ENCODE data around the gene SYVN1. TPM values are rescaled to one million over a fixed set of nuclear protein-coding genes. Genes with fewer than 3 reads are reported as not detected.

Gene SYVN1
- total and polyA plus RNA-seq, 11 donors, result 13.9 to 65.8 (median 28.2) TPM

GRCh38 chr11:65126624-65127274, 7.6 kb downstream of the SYVN1 start:
- no peak overlapping the region for H3K4me3 ChIP-seq
- ATAC-seq (no peak), DNase-seq (peak in 1 of 5 donors; percentile 14)
- intact Hi-C loops (cut with DNase I), result loop anchor here in 1 of 10 donors (10.0 kb wide), 1 partner anchor 202 kb away; the partner anchor contains the start of gene PPP2R5B
- H3K27me3 ChIP-seq, result no peaks in the 10 kb centered on the region
- 79 to 87% (median 81%) methylated on average over 6 of the region's 6 CpGs for WGBS, 4 donors
- TF ChIP-seq POLR2A (IDR thresholded peaks at IDR 0.05) (no peak), CTCF (IDR thresholded peaks at IDR 0.05) (no peak)
- H3K9me3 ChIP-seq, result no peaks in the 10 kb centered on the region
- H3K27ac ChIP-seq, result no peak overlapping the region
- peaks cover 0 to 78% (median 74%) of the 10 kb centered on the region in 9 donors for H3K36me3 ChIP-seq
- peaks cover 0 to 12% (median 9%) of the 10 kb centered on the region in 12 donors for H3K4me1 ChIP-seq

GRCh38 chr11:65125197-65126056, 8.9 kb downstream of the SYVN1 start:
- TF ChIP-seq POLR2A (IDR thresholded peaks at IDR 0.05) (no peak), CTCF (IDR thresholded peaks at IDR 0.05) (no peak)
- intact Hi-C loops (cut with DNase I), result loop anchor here in 1 of 10 donors (10.0 kb wide), 1 partner anchor 201 kb away; the partner anchor contains the start of gene PPP2R5B
- no peaks in the 10 kb centered on the region for H3K27me3 ChIP-seq
- no peaks in the 10 kb centered on the region for H3K9me3 ChIP-seq
- WGBS, 4 donors, result 88 to 93% (median 91%) methylated on average over 12 of the region's 12 CpGs
- no peak overlapping the region for H3K4me3 ChIP-seq
- H3K4me1 ChIP-seq, result peaks cover 0 to 24% (median 19%) of the 10 kb centered on the region in 12 donors
- H3K36me3 ChIP-seq, result peaks cover 0 to 73% (median 69%) of the 10 kb centered on the region in 9 donors
- ATAC-seq (no peak), DNase-seq (no peak)
- no peak overlapping the region for H3K27ac ChIP-seq

GRCh38 chr11:65124480-65125196, 9.7 kb downstream of the SYVN1 start:
- Histone ChIP-seq H3K36me3 (peaks cover 0 to 73% (median 69%) of the 10 kb centered on the region in 9 donors), H3K27ac (no peak overlapping the region), H3K4me3 (no peak overlapping the region), H3K9me3 (no peaks in the 10 kb centered on the region), H3K27me3 (no peaks in the 10 kb centered on the region), H3K4me1 (peaks cover 0 to 29% (median 20%) of the 10 kb centered on the region in 12 donors)
- TF ChIP-seq CTCF (IDR thresholded peaks at IDR 0.05), result no peak
- no peak for TF ChIP-seq POLR2A (IDR thresholded peaks at IDR 0.05)
- DNase-seq (no peak), ATAC-seq (no peak)
- intact Hi-C loops (cut with DNase I), result loop anchor here in 3 of 10 donors (5.0 to 10.0 kb wide), 2 partner anchors 58 to 200 kb away; partner anchors contain the start of genes CAPN1 (in 2 of the 3) and PPP2R5B (in 1 of the 3)
- WGBS, 4 donors, result 86 to 93% (median 91%) methylated on average over 5 of the region's 5 CpGs

Data from heart left ventricle (tissue), 16 donors.